Vagina (tissue), 2 donors: ENCODE results near the gene FTCDNL1.

Experiments
- CTCF ChIP-seq, 3 experiments: fragments of 450-650 bp in 2 of 3; fragments of 200-600 bp in 1 of 3; sonication (generic) in 1 of 3; IDR thresholded peaks; one replicate each; pipeline ENCODE4 v1.5.1; 2017 to 2019; ENCODE audit warnings: antibody characterized with exemption in 3 of 3, mild to moderate bottlenecking in 2 of 3, moderate library complexity in 2 of 3
- POLR2A ChIP-seq, 2 donors: fragments of 450-650 bp; IDR thresholded peaks; one replicate each; pipeline ENCODE4 v1.6.1; 2017; ENCODE audit warnings: antibody characterized with exemption in 2 of 2, mild to moderate bottlenecking in 2 of 2, moderate library complexity in 2 of 2

GRCh38 chr2:199855812-199856211 is 4.8 kb upstream of the FTCDNL1 start:
- TF ChIP-seq CTCF (IDR thresholded peaks at IDR 0.05) = no peak
- TF ChIP-seq POLR2A (IDR thresholded peaks at IDR 0.05) = no peak
